Renal pelvis (tissue), 4 donors: ENCODE data around the gene HBEGF. TPM values are rescaled to one million over a fixed set of nuclear protein-coding genes. Genes with fewer than 3 reads are reported as not detected.
"Not testable (repeated sequence)": the region's sequence is repeated elsewhere in the genome, so short reads cannot be mapped to it uniquely, and the experiment has no call there.

Experiments used
- DNase-seq: peaks from one replicate; pipeline ENCODE4 v3.0.0-alpha.2; 2013
- polyA plus RNA-seq, 3 donors: library from polyadenylated mRNA; unstranded; fragments of 120-200 nt; gene quantifications; one replicate each; pipeline ENCODE4 v1.2.1, GENCODE V29; 2013; ENCODE audit not compliant: insufficient read length in 3 of 3

The HBEGF gene
- polyA plus RNA-seq, 3 donors = 7.5 to 10.4 (median 9.1) TPM

DNA sequence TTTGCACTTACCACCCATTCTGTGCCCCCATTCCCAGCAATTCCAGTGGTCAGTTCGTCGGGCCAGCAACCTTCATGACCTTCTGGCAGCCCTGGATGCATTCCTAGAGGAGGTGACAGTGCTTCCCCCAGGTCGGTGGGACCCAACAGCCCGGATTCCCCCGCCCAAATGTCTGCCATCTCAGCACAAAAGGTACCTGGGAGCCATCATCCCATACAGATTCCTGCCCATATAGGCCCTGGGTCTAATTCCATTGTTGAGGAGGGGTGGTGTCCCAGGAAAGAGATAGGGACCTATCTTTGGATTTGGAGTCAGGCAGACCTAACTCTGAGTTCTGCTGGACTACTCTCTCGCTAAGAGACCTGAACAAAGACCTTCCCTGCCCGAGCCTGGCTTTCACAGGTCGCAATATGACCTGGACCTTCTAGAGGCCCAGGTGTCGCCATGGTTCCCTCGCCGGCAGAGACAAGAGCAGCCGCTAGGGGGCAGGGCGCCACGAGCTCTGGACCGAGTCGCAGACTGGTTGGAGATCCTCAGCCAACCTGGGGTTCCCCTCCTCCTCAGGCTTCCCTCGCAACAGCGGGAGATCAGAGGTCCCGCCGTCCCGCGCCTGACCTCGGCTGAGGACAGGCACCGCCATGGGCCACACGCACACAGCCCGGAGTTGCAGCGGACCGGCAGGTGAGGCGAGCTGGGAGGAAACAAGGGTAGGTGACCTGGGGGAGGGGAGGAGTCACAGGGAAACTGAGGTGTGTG lies 16.6 kb upstream of the HBEGF start:
- peak; percentile 61 for DNase-seq

- no peak for DNase-seq
These were observed 15.9 kb upstream of the HBEGF start for GRCh38 chr5:140362311-140362710.

DNA sequence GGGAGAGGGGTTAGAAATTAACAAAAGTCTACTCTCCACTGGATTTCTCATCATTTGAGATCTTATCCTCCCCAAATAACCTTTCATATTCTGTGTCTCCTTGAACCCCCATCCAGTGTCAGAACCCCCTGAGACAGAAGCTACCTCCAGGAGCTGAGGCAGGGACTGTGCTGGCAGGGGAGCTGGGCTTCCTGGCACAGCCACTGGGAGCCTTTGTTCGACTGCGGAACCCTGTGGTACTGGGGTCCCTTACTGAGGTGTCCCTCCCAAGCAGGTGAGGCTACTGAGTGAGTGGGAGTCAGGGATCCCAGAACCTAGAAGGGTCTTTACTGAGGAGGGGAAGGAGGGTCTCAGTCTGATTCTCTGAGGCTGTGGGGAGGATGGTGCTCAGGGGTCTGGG lies 15.5 kb upstream of the HBEGF start:
- no peak for DNase-seq

GRCh38 chr5:140360681-140361479 lies 14.5 kb upstream of the HBEGF start:
- DNase-seq = no peak

DNA sequence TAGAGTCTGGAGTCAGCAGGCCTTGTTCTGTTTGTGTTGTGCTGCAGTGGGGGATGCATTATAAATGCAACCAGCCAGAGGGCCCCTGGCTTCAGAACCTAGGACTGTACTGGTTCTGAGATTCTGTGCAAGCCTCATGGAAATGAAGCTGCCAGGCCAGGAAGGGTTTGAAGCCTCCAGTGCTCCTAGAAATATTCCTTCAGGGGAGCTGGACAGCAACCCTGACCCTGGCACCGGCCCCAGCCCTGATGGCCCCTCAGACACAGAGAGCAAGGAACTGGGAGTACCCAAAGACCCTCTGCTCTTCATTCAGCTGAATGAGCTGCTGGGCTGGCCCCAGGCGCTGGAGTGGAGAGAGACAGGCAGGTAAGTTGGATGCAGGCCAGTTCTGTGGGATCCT lies 13.7 kb upstream of the HBEGF start, which contains the start of gene SLC4A9:
Gene SLC4A9, plus strand, starts transcription at position 94 of the 400 bp plus-strand sequence. Its CDS starts 43 bp downstream, at position 137.
- no peak for DNase-seq

- no peak for DNase-seq
These were observed 12.4 kb upstream of the HBEGF start for GRCh38 chr5:140358738-140359310.

- DNase-seq = peak; percentile 80
These were observed 11.3 kb upstream of the HBEGF start for GRCh38 chr5:140357726-140358093.

DNA sequence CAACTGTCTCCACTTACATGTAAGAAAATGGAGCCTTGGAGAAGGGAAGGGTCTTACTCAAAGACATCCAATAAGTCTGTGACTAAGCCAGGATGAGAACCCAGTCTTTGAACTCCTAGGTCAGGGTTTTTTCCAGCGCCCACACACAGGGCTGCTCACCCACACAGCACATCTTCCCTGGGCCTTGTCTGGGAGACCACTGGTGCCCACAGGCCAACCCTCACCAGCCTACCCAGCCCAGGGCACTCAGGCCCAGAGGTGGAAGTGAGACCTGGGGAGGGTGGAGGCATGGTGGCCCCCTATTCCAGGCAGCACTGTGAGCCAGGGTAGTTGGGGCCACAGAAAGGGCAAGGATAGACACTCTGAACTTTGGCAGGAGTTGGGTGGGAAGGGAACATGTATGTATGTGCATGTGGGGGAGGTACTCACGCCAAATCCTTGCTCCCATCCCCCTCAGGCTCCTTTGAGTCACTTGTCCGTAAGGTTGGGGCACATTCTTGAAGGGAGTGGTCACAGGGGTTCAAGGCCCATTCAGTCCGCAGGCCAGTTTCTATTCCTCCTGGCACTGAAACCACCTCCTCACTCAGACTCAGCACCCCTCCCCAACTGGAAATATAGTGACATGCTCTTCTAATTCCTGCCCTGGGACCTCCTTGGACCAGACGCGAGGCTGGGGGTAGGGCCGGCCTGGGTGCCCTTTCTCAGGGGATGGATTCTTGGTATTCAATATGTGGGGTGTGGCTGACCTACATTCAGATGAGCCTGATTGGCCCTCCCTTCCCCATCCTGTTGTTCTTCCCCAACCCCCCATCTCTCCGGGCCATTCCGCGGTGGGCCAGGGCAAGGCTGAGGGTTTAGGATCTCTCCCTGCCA lies 10.7 kb upstream of the HBEGF start:
- DNase-seq = no peak

GRCh38 chr5:140355546-140355945 lies 9.1 kb upstream of the HBEGF start:
- DNase-seq = no peak

DNA sequence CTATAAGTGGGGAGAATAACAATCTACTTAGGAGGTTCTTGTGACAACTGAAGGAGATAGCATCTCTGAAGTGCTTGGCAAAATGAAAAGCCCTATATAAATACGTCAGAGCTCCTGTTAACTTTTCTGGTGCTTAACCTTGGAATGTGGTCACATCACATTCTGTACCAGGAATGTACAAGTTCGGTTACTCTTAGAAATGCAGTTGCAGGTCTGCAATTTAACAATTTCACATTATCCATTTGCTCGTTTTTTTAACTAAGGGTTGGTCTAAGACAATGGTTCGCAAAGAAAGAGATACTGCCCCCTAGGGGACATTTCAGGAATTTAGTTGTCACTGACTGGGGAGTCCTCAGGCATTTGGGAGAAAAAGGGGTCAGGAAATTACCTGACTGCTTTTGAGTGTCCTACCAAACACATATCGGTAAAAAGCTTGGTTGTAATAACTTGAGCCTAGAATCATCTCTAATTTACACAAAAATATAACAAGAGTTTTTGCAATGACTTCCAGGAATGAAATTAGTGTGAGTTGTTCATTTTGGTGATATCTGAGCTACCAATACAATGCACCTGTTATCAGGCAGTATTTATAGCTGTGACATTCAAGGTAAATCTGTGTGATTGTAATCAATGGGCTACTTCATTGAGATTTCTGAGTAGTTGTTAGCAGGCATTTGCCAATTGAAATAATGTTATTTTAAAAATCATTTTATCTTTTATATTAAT lies 5.4 kb upstream of the HBEGF start:
- DNase-seq = peak; percentile 77

GRCh38 chr5:140349244-140349643 lies 2.8 kb upstream of the HBEGF start:
- DNase-seq = no peak

DNA sequence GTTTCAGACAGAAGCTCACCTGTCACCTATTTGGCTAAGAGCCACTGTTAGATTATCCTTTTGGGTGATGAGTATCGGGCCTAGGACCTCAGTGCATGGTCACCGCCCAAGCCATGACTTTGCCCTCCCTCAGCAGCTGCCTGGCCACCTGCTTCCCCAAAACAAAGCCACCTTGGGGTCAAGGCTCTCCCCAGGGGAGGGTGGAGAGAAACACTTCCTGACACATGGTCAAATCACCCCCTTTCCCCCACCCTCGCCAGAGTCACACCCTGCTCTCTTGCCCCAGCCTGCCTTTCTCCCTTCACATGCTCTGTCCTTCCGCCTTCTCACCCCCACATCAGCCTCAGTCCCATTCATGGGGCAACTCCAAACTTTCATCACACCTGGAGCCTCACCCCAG lies 1.7 kb upstream of the HBEGF start:
- DNase-seq = no peak

DNA sequence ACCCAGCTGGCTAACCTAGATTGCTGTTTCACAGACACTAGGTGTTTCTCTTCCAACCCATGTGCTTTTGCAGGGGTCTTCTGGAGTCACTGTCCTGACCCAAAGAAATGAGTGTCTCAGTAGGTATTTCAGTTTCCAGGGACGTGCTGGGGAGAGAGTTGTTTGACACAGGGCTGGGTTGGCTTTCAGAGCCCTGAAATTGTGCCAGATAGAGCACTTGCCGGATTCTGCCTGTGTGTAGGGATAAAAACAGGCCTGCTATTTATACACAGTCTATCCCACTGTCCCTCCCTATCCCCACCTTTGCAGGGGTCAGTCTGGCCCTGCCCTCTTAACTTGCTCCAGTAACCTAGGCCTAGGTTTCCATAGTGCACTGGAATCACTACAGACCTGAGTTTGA lies 957 bp upstream of the HBEGF start:
- no peak for DNase-seq

DNA sequence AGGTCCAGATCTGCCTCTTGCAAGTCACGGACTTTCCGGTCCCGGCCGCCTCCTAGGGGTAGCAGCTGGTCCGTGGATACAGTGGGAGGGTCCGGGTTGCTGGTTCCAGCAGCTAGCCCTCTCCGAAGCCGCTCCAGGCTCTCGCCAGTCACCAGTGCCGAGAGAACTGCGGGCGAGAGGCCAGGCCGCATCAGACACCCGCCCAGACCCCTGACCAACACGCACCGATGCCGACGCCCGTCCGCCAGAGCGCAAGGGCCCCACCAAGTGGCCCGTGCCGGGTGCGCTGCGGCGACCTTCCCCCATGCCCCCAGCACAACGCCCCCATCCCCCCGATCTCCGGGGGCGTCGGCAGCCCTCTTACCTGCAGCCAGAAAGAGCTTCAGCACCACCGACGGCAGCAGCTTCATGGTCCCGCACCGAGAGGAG lies 470 bp downstream of the HBEGF start:
- no peak for DNase-seq

DNA sequence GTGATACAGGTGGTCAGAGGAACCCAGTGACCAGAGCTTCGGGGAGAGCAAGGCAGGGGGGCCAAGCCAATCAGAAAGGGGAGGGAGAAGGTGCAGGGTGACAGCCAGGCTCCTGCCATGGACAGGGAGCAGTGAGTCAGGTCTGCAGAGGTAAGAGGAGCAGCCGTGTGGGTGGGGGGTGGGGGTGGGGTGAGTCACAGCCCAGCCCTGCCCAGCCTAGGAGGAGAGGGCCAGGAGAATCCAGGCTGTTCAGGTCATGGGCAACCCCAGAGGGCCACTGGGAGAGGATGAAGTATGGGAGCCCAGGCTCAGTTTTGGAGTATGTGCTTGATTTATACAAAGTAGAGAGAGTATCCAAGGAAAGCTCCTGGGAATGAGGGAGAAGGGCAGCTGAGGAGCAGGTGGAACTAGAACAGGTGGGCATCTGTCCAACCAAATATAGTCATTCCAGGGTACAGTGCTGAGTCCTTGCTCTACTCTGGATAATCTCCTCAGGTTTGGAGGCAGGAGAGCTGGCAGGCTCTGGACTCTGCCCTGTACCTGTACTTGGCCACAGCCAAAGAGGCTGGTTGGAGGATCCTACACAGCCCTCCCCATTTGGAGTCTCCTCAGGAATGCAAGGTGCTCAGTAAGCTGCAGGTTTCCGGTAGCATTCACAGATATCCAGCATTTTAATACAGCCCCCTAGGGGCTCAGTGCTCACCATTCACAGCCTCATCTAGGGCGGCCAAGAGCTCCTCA lies 1.6 kb downstream of the HBEGF start:
- no peak for DNase-seq

DNA sequence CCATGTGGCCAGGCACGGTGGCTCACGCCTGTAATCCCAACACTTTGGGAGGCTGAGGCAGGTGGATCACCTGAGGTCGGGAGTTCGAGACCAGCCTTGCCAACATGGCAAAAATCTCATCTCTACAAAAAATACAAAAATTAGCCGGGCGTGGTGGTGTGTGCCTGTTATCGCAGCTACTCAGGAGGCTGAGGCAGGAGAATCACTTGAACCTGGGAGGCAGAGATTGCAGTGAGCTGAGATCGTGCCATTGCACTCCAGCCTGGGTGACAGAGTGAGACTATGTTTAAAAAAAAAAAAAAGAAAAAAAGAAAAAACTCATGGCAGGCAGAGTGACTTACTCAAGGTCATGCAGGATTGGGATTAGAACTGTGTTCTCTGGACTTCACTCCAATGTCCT lies 2.6 kb downstream of the HBEGF start:
- DNase-seq = not testable (repeated sequence)

GRCh38 chr5:140342896-140343295 lies 3.5 kb downstream of the HBEGF start:
- no peak for DNase-seq

GRCh38 chr5:140342287-140342686 lies 4.1 kb downstream of the HBEGF start:
- DNase-seq = no peak

DNA sequence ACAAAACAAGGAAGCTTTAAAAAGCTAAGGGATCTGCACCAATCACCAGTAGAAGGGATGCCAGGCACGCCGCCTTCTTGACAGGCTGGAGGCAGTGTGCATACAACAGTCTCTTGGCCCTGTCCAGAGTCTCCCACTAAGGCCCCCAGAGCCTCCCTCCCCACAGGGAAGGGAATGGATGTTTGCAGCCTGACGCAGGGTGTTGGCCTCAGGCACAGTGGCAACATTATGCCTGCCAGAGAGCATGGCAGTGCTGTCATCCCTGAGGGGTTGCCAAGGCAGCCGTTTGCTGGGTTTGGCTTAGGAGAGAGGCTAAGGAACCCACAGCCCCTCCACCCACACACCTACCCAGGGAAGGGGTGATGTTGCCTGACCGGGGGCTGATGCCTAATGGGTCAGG lies 4.8 kb downstream of the HBEGF start:
- DNase-seq = no peak

DNA sequence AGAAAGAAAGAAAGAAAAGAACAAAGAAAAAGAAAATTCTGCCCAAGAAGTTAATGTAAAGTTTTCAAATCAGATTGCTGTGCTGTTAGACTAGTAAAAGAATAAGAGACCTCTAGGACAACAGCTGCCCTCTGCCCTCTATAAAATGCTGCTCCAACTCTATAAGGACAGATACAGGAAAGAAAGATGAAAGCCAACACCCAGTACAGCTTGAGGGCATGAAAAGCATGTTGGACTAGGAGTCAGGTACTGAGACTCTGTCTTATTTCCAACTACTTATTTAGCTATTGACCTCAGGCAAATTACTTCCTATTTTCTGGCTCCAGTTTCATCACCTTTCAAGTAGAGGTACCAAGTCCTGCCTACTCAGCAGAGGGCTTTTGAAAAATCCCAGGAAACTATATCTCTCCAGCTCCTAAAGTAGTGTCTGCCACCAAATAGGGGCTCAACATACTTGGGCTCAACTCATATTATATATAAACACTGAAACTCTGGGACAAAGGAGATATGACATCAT lies 5.7 kb downstream of the HBEGF start:
- no peak for DNase-seq
